Smooth muscle cell (in vitro differentiated cells): ENCODE data around the gene UBXN4. TPM values are rescaled to one million over a fixed set of nuclear protein-coding genes. Genes with fewer than 3 reads are reported as not detected.

Source experiments
- DNase-seq: peaks from one replicate; lab custom pipeline; 2025; ENCODE audit not compliant: unreplicated experiment; lab: John Stamatoyannopoulos, UW
- H2AFZ ChIP-seq: fragments of 200-600 bp; sonication (generic); 2 replicates; pipeline ENCODE4 v1.6.0; 2016; ENCODE audit warnings: antibody characterized with exemption, low read depth, mild to moderate bottlenecking
- H3F3A ChIP-seq: fragments of 200-600 bp; sonication (generic); 2 replicates; pipeline ENCODE4 v1.6.0; 2017; ENCODE audit warnings: antibody characterized with exemption, low read depth
- H3K27ac ChIP-seq: fragments of 200-600 bp; sonication (generic); 2 replicates; pipeline ENCODE4 v1.5.1; 2016; ENCODE audit warnings: low read depth, mild to moderate bottlenecking
- H3K27me3 ChIP-seq: fragments of 200-600 bp; sonication (generic); 2 replicates; pipeline ENCODE4 v1.6.1; 2016; ENCODE audit warnings: low read depth, mild to moderate bottlenecking
- H3K36me3 ChIP-seq: fragments of 200-600 bp; sonication (generic); 2 replicates; pipeline ENCODE4 v1.5.1; 2016; ENCODE audit warnings: low read depth
- H3K4me1 ChIP-seq: fragments of 200-600 bp; sonication (generic); 2 replicates; pipeline ENCODE4 v1.5.1; 2016; ENCODE audit warnings: low read depth
- H3K4me2 ChIP-seq: fragments of 200-600 bp; sonication (generic); 2 replicates; pipeline ENCODE4 v1.6.0; 2016; ENCODE audit warnings: mild to moderate bottlenecking
- H3K4me3 ChIP-seq: fragments of 200-600 bp; sonication (generic); 2 replicates; pipeline ENCODE4 v1.5.1; 2016; ENCODE audit warnings: mild to moderate bottlenecking
- H3K79me2 ChIP-seq: fragments of 200-600 bp; sonication (generic); 2 replicates; pipeline ENCODE4 v1.6.0; 2016; ENCODE audit warnings: low read depth, mild to moderate bottlenecking
- H3K9ac ChIP-seq: fragments of 200-600 bp; sonication (generic); 2 replicates; pipeline ENCODE4 v1.6.0; 2016; ENCODE audit warnings: low read depth
- H3K9me3 ChIP-seq: fragments of 200-600 bp; sonication (generic); replicated peaks from 2 replicates; pipeline ENCODE4 v1.5.1; 2016; ENCODE audit warnings: low read depth
- H4K20me1 ChIP-seq: fragments of 200-600 bp; sonication (generic); 2 replicates; pipeline ENCODE4 v1.6.0; 2016; ENCODE audit warnings: low read depth
- CTCF ChIP-seq: fragments of 200-600 bp; sonication (generic); IDR thresholded peaks from 2 replicates; pipeline ENCODE4 v1.5.1; 2017; ENCODE audit warnings: borderline replicate concordance, mild to moderate bottlenecking, antibody characterized with exemption; ENCODE audit not compliant: insufficient read depth, poor library complexity, severe bottlenecking
- WGBS: methylation state at CpG from one replicate; pipeline ENCODE4 v1.1.7; 2016; ENCODE audit warnings: low lambda C conversion rate; 5-methylcytosine and 5-hydroxymethylcytosine counted together
- polyA plus RNA-seq: library from polyadenylated mRNA; unstranded; fragments of >200 nt; fragmentation: Nextera tagmentation; extraction: Ambion mirVana; gene quantifications from 2 replicates; pipeline ENCODE4 v1.2.1, GENCODE V29; 2016
- total RNA-seq: library from RNA; depleted of rRNA; stranded (reverse); fragments of >200 nt; gene quantifications from 2 replicates; pipeline ENCODE4 v1.2.3, GENCODE V29; 2014

The UBXN4 gene
- total and polyA plus RNA-seq, 2 experiments from 2014 or later = 87.1 to 130 TPM

DNA sequence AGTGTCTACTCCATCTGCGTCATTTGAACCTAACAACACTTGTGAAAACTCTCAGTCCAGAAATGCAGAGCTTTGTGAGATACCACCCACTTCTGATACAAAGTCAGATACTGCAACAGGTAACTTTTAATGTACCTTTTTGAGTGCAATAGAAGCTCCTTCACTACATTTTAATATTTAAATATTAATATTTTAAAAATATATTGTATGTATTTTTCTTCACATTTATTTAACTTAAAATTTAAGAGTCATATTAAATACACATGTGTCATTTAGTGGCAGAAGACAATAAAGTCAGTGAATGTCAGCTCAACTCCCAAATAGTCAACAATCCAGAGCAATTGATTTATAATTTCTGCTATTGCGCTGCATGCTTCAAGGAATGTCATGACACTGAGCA is 13.9 kb downstream of the UBXN4 start:
- Histone ChIP-seq H3K4me3 (no peak overlapping the region), H3K9ac (no peak overlapping the region), H3F3A (no peaks in the 10 kb centered on the region), H3K4me2 (no peak overlapping the region), H3K4me1 (no peaks in the 10 kb centered on the region), H2AFZ (no peak overlapping the region), H3K9me3 (peaks cover 9% of the 10 kb centered on the region), H3K36me3 (peaks cover 48% of the 10 kb centered on the region), H3K27me3 (no peaks in the 10 kb centered on the region), H3K27ac (no peak overlapping the region), H3K79me2 (peaks cover 40% of the 10 kb centered on the region), H4K20me1 (peaks cover 49% of the 10 kb centered on the region)
- no peak for TF ChIP-seq CTCF
- no peak for DNase-seq
- WGBS = 99% methylated on average over 2 of the region's 2 CpGs

GRCh38 chr2:135756692-135757091 is 15.0 kb downstream of the UBXN4 start:
- Histone ChIP-seq H3K4me2 (no peak overlapping the region), H4K20me1 (peaks cover 53% of the 10 kb centered on the region), H3K27me3 (no peaks in the 10 kb centered on the region), H3K36me3 (peaks cover 52% of the 10 kb centered on the region), H3K9me3 (peaks cover 9% of the 10 kb centered on the region), H2AFZ (no peak overlapping the region), H3K9ac (no peak overlapping the region), H3K4me3 (no peak overlapping the region), H3K79me2 (peaks cover 38% of the 10 kb centered on the region), H3K4me1 (no peaks in the 10 kb centered on the region), H3K27ac (no peak overlapping the region), H3F3A (no peaks in the 10 kb centered on the region)
- no peak for DNase-seq
- TF ChIP-seq CTCF = no peak
- 100% methylated on average over 1 of the region's 1 CpG for WGBS

GRCh38 chr2:135762022-135762421 is 20.4 kb downstream of the UBXN4 start:
- no peak overlapping the region for H3K4me3 ChIP-seq
- no peaks in the 10 kb centered on the region for H3K9me3 ChIP-seq
- H3F3A ChIP-seq = no peaks in the 10 kb centered on the region
- no peak for TF ChIP-seq CTCF
- peaks cover 18% of the 10 kb centered on the region for H3K36me3 ChIP-seq
- H3K4me1 ChIP-seq = no peaks in the 10 kb centered on the region
- H4K20me1 ChIP-seq = peaks cover 85% of the 10 kb centered on the region
- no peak overlapping the region for H3K4me2 ChIP-seq
- H3K79me2 ChIP-seq = peaks cover 16% of the 10 kb centered on the region
- H3K27ac ChIP-seq = no peak overlapping the region
- DNase-seq = no peak
- no peak overlapping the region for H2AFZ ChIP-seq
- no peaks in the 10 kb centered on the region for H3K27me3 ChIP-seq
- H3K9ac ChIP-seq = no peak overlapping the region

DNA sequence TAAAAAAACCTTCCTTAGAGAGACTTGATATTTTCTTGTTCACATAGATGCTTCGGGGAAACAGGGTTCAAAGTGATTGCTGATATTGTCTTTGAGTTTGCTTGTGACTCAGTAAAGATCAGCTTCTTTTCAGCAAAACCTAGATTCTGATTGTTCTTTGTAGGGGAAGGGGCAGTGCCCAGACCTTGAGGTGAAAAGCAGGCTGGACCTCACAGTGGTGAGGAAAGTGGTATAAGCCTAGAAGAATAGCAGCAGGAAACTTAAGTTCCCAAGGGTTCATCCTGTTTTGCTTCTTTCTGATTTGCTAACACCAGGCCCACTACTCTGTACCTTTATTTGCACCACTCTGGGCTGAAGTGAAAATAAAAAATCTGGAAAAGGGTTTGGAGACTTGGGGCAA is 20.9 kb downstream of the UBXN4 start:
- H3K79me2 ChIP-seq = peaks cover 17% of the 10 kb centered on the region
- no peak overlapping the region for H3K27ac ChIP-seq
- no peak for TF ChIP-seq CTCF
- H3K36me3 ChIP-seq = peaks cover 18% of the 10 kb centered on the region
- no peak overlapping the region for H2AFZ ChIP-seq
- H3K27me3 ChIP-seq = no peaks in the 10 kb centered on the region
- H4K20me1 ChIP-seq = peaks cover 88% of the 10 kb centered on the region
- no peak for DNase-seq
- no peaks in the 10 kb centered on the region for H3K9me3 ChIP-seq
- WGBS = 97% methylated on average over 1 of the region's 1 CpG
- no peak overlapping the region for H3K9ac ChIP-seq
- H3K4me2 ChIP-seq = no peak overlapping the region
- H3K4me1 ChIP-seq = no peaks in the 10 kb centered on the region
- H3F3A ChIP-seq = no peaks in the 10 kb centered on the region
- no peak overlapping the region for H3K4me3 ChIP-seq
